HEK293 (cell line): ENCODE results near the gene FLACC1.

Experiments used
- TCF7L2 ChIP-seq: IDR thresholded peaks from 2 replicates; pipeline ENCODE4 v1.6.1; 2011; ENCODE audit warnings: low read depth, mild to moderate bottlenecking, inconsistent platforms, low read length, moderate library complexity, borderline replicate concordance
- ZBTB17 ChIP-seq: fragments of 450-650 bp; formaldehyde crosslinking; IDR thresholded peaks from 2 replicates; pipeline ENCODE4 v1.5.1; 2016; ENCODE audit warnings: missing biosample characterization, missing genetic modification characterization
- ZNF302 ChIP-seq: fragments of 450-650 bp; formaldehyde crosslinking; IDR thresholded peaks from 2 replicates; pipeline ENCODE4 v1.5.1; 2016; ENCODE audit warnings: missing biosample characterization, missing genetic modification characterization, low read depth
- ZNF510 ChIP-seq: fragments of 450-650 bp; formaldehyde crosslinking; IDR thresholded peaks from 2 replicates; pipeline ENCODE4 v1.5.1; 2018; ENCODE audit warnings: mild to moderate bottlenecking, missing genetic modification characterization, missing biosample characterization; ENCODE audit not compliant: insufficient replicate concordance
- ZNF629 ChIP-seq: fragments of 450-650 bp; formaldehyde crosslinking; IDR thresholded peaks from 2 replicates; pipeline ENCODE4 v1.5.1; 2017; ENCODE audit warnings: missing biosample characterization, missing genetic modification characterization
- TF ChIP-seq, protein P1 (sequence below): fragments of 450-650 bp; formaldehyde crosslinking; optimal IDR thresholded peaks from 2 replicates; pipeline ENCODE3; 2016; ENCODE audit warnings: missing biosample characterization, mild to moderate bottlenecking, missing genetic modification characterization
- TF ChIP-seq, protein P2 (sequence below): fragments of 450-650 bp; formaldehyde crosslinking; IDR thresholded peaks from 2 replicates; pipeline ENCODE4 v1.5.1; 2016; ENCODE audit warnings: missing biosample characterization, missing genetic modification characterization
- TF ChIP-seq, protein P3 (sequence below): fragments of 450-650 bp; formaldehyde crosslinking; IDR thresholded peaks from 2 replicates; pipeline ENCODE4 v1.5.1; 2016; ENCODE audit warnings: missing biosample characterization, missing genetic modification characterization

DNA sequence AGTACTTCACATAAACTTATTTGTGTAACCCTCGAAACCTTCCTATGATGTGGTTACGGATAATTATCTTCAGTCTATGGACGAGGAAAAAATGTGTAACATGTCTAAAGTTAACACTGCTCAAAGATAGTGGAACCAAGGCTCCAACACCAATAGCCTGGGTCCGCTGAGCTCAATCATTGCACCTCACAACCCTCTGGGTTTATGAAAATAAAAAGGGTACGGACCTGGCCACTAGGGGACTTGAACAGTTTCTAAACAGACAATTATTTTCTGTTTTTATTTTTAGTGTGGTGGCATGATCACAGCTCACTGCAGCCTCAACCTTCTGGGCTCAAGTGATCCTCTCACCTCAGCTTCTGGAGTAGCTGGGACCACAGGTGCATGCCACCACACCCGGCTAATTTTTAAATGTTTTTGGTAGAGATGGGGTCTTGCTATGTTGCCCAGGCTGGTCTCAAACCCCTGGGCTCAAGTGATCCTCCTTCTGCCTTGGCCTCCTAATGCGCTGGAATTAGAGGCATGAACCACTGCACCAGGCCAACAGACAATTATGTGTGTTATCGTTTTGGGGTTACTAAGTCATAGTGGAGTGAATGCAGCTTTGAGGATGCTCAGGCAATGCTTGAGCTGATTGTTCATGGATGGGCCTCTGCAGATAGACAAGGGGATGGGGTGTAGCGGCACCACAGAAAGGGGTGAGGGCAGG, 86.7 kb downstream of the FLACC1 start:
- TF ChIP-seq, protein P1, sequence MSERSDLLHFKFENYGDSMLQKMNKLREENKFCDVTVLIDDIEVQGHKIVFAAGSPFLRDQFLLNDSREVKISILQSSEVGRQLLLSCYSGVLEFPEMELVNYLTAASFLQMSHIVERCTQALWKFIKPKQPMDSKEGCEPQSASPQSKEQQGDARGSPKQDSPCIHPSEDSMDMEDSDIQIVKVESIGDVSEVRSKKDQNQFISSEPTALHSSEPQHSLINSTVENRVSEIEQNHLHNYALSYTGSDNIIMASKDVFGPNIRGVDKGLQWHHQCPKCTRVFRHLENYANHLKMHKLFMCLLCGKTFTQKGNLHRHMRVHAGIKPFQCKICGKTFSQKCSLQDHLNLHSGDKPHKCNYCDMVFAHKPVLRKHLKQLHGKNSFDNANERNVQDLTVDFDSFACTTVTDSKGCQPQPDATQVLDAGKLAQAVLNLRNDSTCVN (tag by site-specific recombination): no peak
- TF ChIP-seq, protein P2, sequence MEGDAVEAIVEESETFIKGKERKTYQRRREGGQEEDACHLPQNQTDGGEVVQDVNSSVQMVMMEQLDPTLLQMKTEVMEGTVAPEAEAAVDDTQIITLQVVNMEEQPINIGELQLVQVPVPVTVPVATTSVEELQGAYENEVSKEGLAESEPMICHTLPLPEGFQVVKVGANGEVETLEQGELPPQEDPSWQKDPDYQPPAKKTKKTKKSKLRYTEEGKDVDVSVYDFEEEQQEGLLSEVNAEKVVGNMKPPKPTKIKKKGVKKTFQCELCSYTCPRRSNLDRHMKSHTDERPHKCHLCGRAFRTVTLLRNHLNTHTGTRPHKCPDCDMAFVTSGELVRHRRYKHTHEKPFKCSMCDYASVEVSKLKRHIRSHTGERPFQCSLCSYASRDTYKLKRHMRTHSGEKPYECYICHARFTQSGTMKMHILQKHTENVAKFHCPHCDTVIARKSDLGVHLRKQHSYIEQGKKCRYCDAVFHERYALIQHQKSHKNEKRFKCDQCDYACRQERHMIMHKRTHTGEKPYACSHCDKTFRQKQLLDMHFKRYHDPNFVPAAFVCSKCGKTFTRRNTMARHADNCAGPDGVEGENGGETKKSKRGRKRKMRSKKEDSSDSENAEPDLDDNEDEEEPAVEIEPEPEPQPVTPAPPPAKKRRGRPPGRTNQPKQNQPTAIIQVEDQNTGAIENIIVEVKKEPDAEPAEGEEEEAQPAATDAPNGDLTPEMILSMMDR (tag by site-specific recombination): no peak
- no peak for TF ChIP-seq ZBTB17
- TF ChIP-seq ZNF629: no peak
- TF ChIP-seq TCF7L2: no peak
- TF ChIP-seq ZNF510 (tag by site-specific recombination): no peak
- TF ChIP-seq ZNF302 (tag by site-specific recombination): no peak
- TF ChIP-seq, protein P3, sequence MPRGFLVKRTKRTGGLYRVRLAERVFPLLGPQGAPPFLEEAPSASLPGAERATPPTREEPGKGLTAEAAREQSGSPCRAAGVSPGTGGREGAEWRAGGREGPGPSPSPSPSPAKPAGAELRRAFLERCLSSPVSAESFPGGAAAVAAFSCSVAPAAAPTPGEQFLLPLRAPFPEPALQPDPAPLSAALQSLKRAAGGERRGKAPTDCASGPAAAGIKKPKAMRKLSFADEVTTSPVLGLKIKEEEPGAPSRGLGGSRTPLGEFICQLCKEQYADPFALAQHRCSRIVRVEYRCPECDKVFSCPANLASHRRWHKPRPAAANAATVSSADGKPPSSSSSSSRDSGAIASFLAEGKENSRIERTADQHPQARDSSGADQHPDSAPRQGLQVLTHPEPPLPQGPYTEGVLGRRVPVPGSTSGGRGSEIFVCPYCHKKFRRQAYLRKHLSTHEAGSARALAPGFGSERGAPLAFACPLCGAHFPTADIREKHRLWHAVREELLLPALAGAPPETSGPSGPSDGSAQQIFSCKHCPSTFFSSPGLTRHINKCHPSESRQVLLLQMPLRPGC (tag by site-specific recombination): no peak
